Stimulated activated CD8-positive, alpha-beta memory T cell treated with anti-CD3 and anti-CD28 coated beads, Interleukin-4, amount 100 ng/mL, for 48 hours (primary cell): ENCODE results near the gene CD6.

Experiments
- DNase-seq: peaks from one replicate; pipeline ENCODE4 v3.0.0-alpha.2; 2020

The CD6 gene

GRCh38 chr11:61011950-61012736, 40.7 kb downstream of the CD6 start:
- DNase-seq: no peak

- no peak for DNase-seq
These were observed 41.3 kb downstream of the CD6 start for GRCh38 chr11:61012737-61013215.

GRCh38 chr11:61018059-61018458, 46.6 kb downstream of the CD6 start:
- no peak for DNase-seq

- no peak for DNase-seq
These were observed 47.8 kb downstream of the CD6 start for GRCh38 chr11:61019037-61019831.

GRCh38 chr11:61019832-61020405, 48.4 kb downstream of the CD6 start:
- DNase-seq: no peak

- DNase-seq: no peak
These were observed 49.2 kb downstream of the CD6 start for GRCh38 chr11:61020551-61021235.

GRCh38 chr11:61021661-61022212, 50.3 kb downstream of the CD6 start:
- peak; percentile 87 for DNase-seq

- DNase-seq: peak; percentile 71
These were observed 51.0 kb downstream of the CD6 start for GRCh38 chr11:61022311-61023085.

- peak; percentile 78 for DNase-seq
These were observed 51.8 kb downstream of the CD6 start for GRCh38 chr11:61023086-61023965.

- no peak for DNase-seq
These were observed 52.5 kb downstream of the CD6 start for GRCh38 chr11:61023966-61024295.

- DNase-seq: no peak
These were observed 53.7 kb downstream of the CD6 start for GRCh38 chr11:61024938-61025820.

GRCh38 chr11:61025821-61026120, 54.3 kb downstream of the CD6 start:
- DNase-seq: no peak

GRCh38 chr11:61026121-61027031, 54.9 kb downstream of the CD6 start:
- no peak for DNase-seq

- no peak for DNase-seq
These were observed 55.8 kb downstream of the CD6 start for GRCh38 chr11:61027141-61027840.

GRCh38 chr11:61028135-61028729, 56.8 kb downstream of the CD6 start:
- peak; percentile 77 for DNase-seq

- no peak for DNase-seq
These were observed 61.3 kb downstream of the CD6 start for GRCh38 chr11:61032824-61033223.

- no peak for DNase-seq
These were observed 61.9 kb downstream of the CD6 start for GRCh38 chr11:61033417-61033816.

GRCh38 chr11:61034111-61034510, 62.6 kb downstream of the CD6 start:
- DNase-seq: no peak
